C4-2B (cell line): Measurements from ENCODE around the gene ELMO1.

ENCODE experiments used
- ZFX ChIP-seq: fragments of 450-650 bp; IDR thresholded peaks from 2 replicates; pipeline ENCODE4 v1.6.1; 2017
- TF ChIP-seq, protein P1 (sequence below): fragments of 450-650 bp; conservative IDR thresholded peaks from 2 replicates; pipeline ENCODE4 v1.5.1; 2017; ENCODE audit warnings: mild to moderate bottlenecking

DNA sequence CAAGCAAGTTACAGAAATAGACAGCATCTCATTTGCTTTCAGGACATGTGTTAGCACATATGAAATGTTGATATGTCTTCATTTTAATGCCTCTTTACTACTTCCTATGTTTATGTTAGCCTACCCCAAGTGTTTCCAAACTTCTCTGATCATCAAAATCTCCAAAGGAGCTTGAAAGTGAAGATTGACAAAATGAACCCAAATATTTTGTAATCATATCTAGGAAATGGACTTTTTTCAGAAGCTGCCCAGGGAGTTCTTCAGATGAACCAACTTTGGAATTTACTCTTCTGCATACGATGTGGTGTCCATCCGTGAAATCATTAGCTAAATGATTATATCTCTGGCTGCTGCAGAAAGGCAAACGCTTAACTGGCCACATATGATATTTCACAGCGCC lies 623.2 kb downstream of the ELMO1 start:
- TF ChIP-seq, protein P1, sequence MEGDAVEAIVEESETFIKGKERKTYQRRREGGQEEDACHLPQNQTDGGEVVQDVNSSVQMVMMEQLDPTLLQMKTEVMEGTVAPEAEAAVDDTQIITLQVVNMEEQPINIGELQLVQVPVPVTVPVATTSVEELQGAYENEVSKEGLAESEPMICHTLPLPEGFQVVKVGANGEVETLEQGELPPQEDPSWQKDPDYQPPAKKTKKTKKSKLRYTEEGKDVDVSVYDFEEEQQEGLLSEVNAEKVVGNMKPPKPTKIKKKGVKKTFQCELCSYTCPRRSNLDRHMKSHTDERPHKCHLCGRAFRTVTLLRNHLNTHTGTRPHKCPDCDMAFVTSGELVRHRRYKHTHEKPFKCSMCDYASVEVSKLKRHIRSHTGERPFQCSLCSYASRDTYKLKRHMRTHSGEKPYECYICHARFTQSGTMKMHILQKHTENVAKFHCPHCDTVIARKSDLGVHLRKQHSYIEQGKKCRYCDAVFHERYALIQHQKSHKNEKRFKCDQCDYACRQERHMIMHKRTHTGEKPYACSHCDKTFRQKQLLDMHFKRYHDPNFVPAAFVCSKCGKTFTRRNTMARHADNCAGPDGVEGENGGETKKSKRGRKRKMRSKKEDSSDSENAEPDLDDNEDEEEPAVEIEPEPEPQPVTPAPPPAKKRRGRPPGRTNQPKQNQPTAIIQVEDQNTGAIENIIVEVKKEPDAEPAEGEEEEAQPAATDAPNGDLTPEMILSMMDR = no peak
- TF ChIP-seq ZFX = no peak
